ENCODE measurements around the gene SLC4A1AP.
"Not testable (repeated sequence)": the region's sequence is repeated elsewhere in the genome, so short reads cannot be mapped to it uniquely, and the experiment has no call there.

Gene SLC4A1AP

GRCh38 chr2:27652790-27653189 is 10.9 kb upstream of the SLC4A1AP start:
- no peak for FAIRE-seq

- no peak for FAIRE-seq
These were observed 10.3 kb upstream of the SLC4A1AP start for GRCh38 chr2:27653397-27653796.

- FAIRE-seq = no peak
These were observed 8.3 kb upstream of the SLC4A1AP start for GRCh38 chr2:27655155-27655951.

GRCh38 chr2:27661371-27661770 is 2.3 kb upstream of the SLC4A1AP start:
- FAIRE-seq = no peak

GRCh38 chr2:27664154-27664574 is 475 bp downstream of the SLC4A1AP start:
- no peak for FAIRE-seq

- FAIRE-seq = no peak
These were observed 1.1 kb downstream of the SLC4A1AP start for GRCh38 chr2:27664622-27665363.

GRCh38 chr2:27667446-27667845 is 3.8 kb downstream of the SLC4A1AP start:
- no peak for FAIRE-seq

- FAIRE-seq = no peak
These were observed 7.5 kb downstream of the SLC4A1AP start for GRCh38 chr2:27671235-27671634.

- no peak for FAIRE-seq
These were observed 9.2 kb downstream of the SLC4A1AP start for GRCh38 chr2:27672723-27673486.

- no peak for FAIRE-seq
These were observed 16.9 kb downstream of the SLC4A1AP start for GRCh38 chr2:27680571-27680970.

- FAIRE-seq = no peak
These were observed 18.2 kb downstream of the SLC4A1AP start for GRCh38 chr2:27681841-27682240.

- not testable (repeated sequence) for FAIRE-seq
These were observed 18.7 kb downstream of the SLC4A1AP start for GRCh38 chr2:27682334-27682771.

GRCh38 chr2:27683390-27684071 is 19.8 kb downstream of the SLC4A1AP start:
- FAIRE-seq = peak; percentile 77

GRCh38 chr2:27685006-27685405 is 21.3 kb downstream of the SLC4A1AP start:
- not testable (repeated sequence) for FAIRE-seq

- no peak for FAIRE-seq
These were observed 21.9 kb downstream of the SLC4A1AP start for GRCh38 chr2:27685577-27685976.

- FAIRE-seq = no peak
These were observed 23.5 kb downstream of the SLC4A1AP start for GRCh38 chr2:27687232-27687631.

GRCh38 chr2:27689424-27689823 is 25.7 kb downstream of the SLC4A1AP start:
- no peak for FAIRE-seq

GRCh38 chr2:27690052-27690451 is 26.4 kb downstream of the SLC4A1AP start:
- no peak for FAIRE-seq

- no peak for FAIRE-seq
These were observed 34.0 kb downstream of the SLC4A1AP start for GRCh38 chr2:27697660-27698059.

- FAIRE-seq = no peak
These were observed 38.0 kb downstream of the SLC4A1AP start for GRCh38 chr2:27701676-27702075.

GRCh38 chr2:27702302-27702701 is 38.6 kb downstream of the SLC4A1AP start:
- FAIRE-seq = no peak

- FAIRE-seq = peak; percentile 85
These were observed 40.1 kb downstream of the SLC4A1AP start for GRCh38 chr2:27703638-27704341.

Measured in G401.6 (cell line).